ENCODE data around the gene ERG.

The ERG gene

GRCh38 chr21:38474796-38475195, 23.5 kb downstream of the ERG start:
- H3K4me3 ChIP-seq (ENCODE audit: low read depth, low read length): no peak overlapping the region

GRCh38 chr21:38474124-38474523, 24.2 kb downstream of the ERG start:
- Histone ChIP-seq H3K27me3 (ENCODE audit: insufficient read depth, low read length) (no peaks in the 10 kb centered on the region), H3K4me3 (ENCODE audit: low read depth, low read length) (no peak overlapping the region), H2AFZ (ENCODE audit: low read length, unreplicated experiment) (no peak overlapping the region), H3K79me2 (ENCODE audit: control insufficient read depth, insufficient read depth, low read length, unreplicated experiment) (no peaks in the 10 kb centered on the region), H3K27ac (ENCODE audit: low read depth, low read length) (no peak overlapping the region), H3K4me1 (ENCODE audit: control insufficient read depth, insufficient read depth, low read length, unreplicated experiment) (peaks cover 24% of the 10 kb centered on the region), H3K36me3 (ENCODE audit: insufficient read depth, low read length) (no peaks in the 10 kb centered on the region)

More at GRCh38 chr21:38474796-38475195, 23.5 kb downstream of the ERG start:
- H2AFZ ChIP-seq (ENCODE audit: low read length, unreplicated experiment): no peak overlapping the region
- no peaks in the 10 kb centered on the region for H3K36me3 ChIP-seq (ENCODE audit: insufficient read depth, low read length)
- H3K79me2 ChIP-seq (ENCODE audit: control insufficient read depth, insufficient read depth, low read length, unreplicated experiment): no peaks in the 10 kb centered on the region
- H3K27me3 ChIP-seq (ENCODE audit: insufficient read depth, low read length): no peaks in the 10 kb centered on the region
- H3K4me1 ChIP-seq (ENCODE audit: control insufficient read depth, insufficient read depth, low read length, unreplicated experiment): peaks cover 24% of the 10 kb centered on the region
- no peak overlapping the region for H3K27ac ChIP-seq (ENCODE audit: low read depth, low read length)

GRCh38 chr21:38472412-38473108, 25.7 kb downstream of the ERG start:
- Histone ChIP-seq H2AFZ (ENCODE audit: low read length, unreplicated experiment) (no peak overlapping the region), H3K36me3 (ENCODE audit: insufficient read depth, low read length) (no peaks in the 10 kb centered on the region), H3K27me3 (ENCODE audit: insufficient read depth, low read length) (no peaks in the 10 kb centered on the region), H3K79me2 (ENCODE audit: control insufficient read depth, insufficient read depth, low read length, unreplicated experiment) (no peaks in the 10 kb centered on the region), H3K4me1 (ENCODE audit: control insufficient read depth, insufficient read depth, low read length, unreplicated experiment) (peaks cover 19% of the 10 kb centered on the region), H3K4me3 (ENCODE audit: low read depth, low read length) (no peak overlapping the region), H3K27ac (ENCODE audit: low read depth, low read length) (no peak overlapping the region)

GRCh38 chr21:38471766-38472165, 26.5 kb downstream of the ERG start:
- Histone ChIP-seq H3K27me3 (ENCODE audit: insufficient read depth, low read length) (no peaks in the 10 kb centered on the region), H3K4me1 (ENCODE audit: control insufficient read depth, insufficient read depth, low read length, unreplicated experiment) (peaks cover 19% of the 10 kb centered on the region), H3K79me2 (ENCODE audit: control insufficient read depth, insufficient read depth, low read length, unreplicated experiment) (no peaks in the 10 kb centered on the region), H3K4me3 (ENCODE audit: low read depth, low read length) (no peak overlapping the region), H3K27ac (ENCODE audit: low read depth, low read length) (no peak overlapping the region), H2AFZ (ENCODE audit: low read length, unreplicated experiment) (no peak overlapping the region), H3K36me3 (ENCODE audit: insufficient read depth, low read length) (no peaks in the 10 kb centered on the region)

GRCh38 chr21:38470755-38471154, 27.5 kb downstream of the ERG start:
- Histone ChIP-seq H3K4me3 (ENCODE audit: low read depth, low read length) (no peak overlapping the region), H3K36me3 (ENCODE audit: insufficient read depth, low read length) (no peaks in the 10 kb centered on the region), H3K27ac (ENCODE audit: low read depth, low read length) (no peak overlapping the region), H3K27me3 (ENCODE audit: insufficient read depth, low read length) (no peaks in the 10 kb centered on the region), H3K79me2 (ENCODE audit: control insufficient read depth, insufficient read depth, low read length, unreplicated experiment) (no peaks in the 10 kb centered on the region), H2AFZ (ENCODE audit: low read length, unreplicated experiment) (no peak overlapping the region), H3K4me1 (ENCODE audit: control insufficient read depth, insufficient read depth, low read length, unreplicated experiment) (peaks cover 19% of the 10 kb centered on the region)

- no peaks in the 10 kb centered on the region for H3K36me3 ChIP-seq (ENCODE audit: insufficient read depth, low read length)
- no peak overlapping the region for H3K4me3 ChIP-seq (ENCODE audit: low read depth, low read length)
- H3K27me3 ChIP-seq (ENCODE audit: insufficient read depth, low read length): no peaks in the 10 kb centered on the region
- no peaks in the 10 kb centered on the region for H3K79me2 ChIP-seq (ENCODE audit: control insufficient read depth, insufficient read depth, low read length, unreplicated experiment)
- H3K27ac ChIP-seq (ENCODE audit: low read depth, low read length): no peak overlapping the region
- no peak overlapping the region for H2AFZ ChIP-seq (ENCODE audit: low read length, unreplicated experiment)
- peaks cover 19% of the 10 kb centered on the region for H3K4me1 ChIP-seq (ENCODE audit: control insufficient read depth, insufficient read depth, low read length, unreplicated experiment)
Measured at GRCh38 chr21:38469642-38470041, 28.6 kb downstream of the ERG start.

GRCh38 chr21:38468989-38469388, 29.3 kb downstream of the ERG start:
- Histone ChIP-seq H3K4me3 (ENCODE audit: low read depth, low read length) (no peak overlapping the region), H3K27ac (ENCODE audit: low read depth, low read length) (no peak overlapping the region), H3K36me3 (ENCODE audit: insufficient read depth, low read length) (no peaks in the 10 kb centered on the region), H3K27me3 (ENCODE audit: insufficient read depth, low read length) (no peaks in the 10 kb centered on the region), H3K79me2 (ENCODE audit: control insufficient read depth, insufficient read depth, low read length, unreplicated experiment) (no peaks in the 10 kb centered on the region), H2AFZ (ENCODE audit: low read length, unreplicated experiment) (no peak overlapping the region), H3K4me1 (ENCODE audit: control insufficient read depth, insufficient read depth, low read length, unreplicated experiment) (peaks cover 16% of the 10 kb centered on the region)

- Histone ChIP-seq H3K4me3 (ENCODE audit: low read depth, low read length) (no peak overlapping the region), H3K27me3 (ENCODE audit: insufficient read depth, low read length) (no peaks in the 10 kb centered on the region), H3K36me3 (ENCODE audit: insufficient read depth, low read length) (no peaks in the 10 kb centered on the region), H3K27ac (ENCODE audit: low read depth, low read length) (no peak overlapping the region), H3K79me2 (ENCODE audit: control insufficient read depth, insufficient read depth, low read length, unreplicated experiment) (no peaks in the 10 kb centered on the region), H2AFZ (ENCODE audit: low read length, unreplicated experiment) (no peak overlapping the region), H3K4me1 (ENCODE audit: control insufficient read depth, insufficient read depth, low read length, unreplicated experiment) (peaks cover 15% of the 10 kb centered on the region)
Measured at GRCh38 chr21:38467911-38468310, 30.4 kb downstream of the ERG start.

GRCh38 chr21:38467374-38467773, 30.9 kb downstream of the ERG start:
- no peaks in the 10 kb centered on the region for H3K36me3 ChIP-seq (ENCODE audit: insufficient read depth, low read length)
- no peak overlapping the region for H2AFZ ChIP-seq (ENCODE audit: low read length, unreplicated experiment)
- no peaks in the 10 kb centered on the region for H3K79me2 ChIP-seq (ENCODE audit: control insufficient read depth, insufficient read depth, low read length, unreplicated experiment)
- no peaks in the 10 kb centered on the region for H3K27me3 ChIP-seq (ENCODE audit: insufficient read depth, low read length)
- H3K4me3 ChIP-seq (ENCODE audit: low read depth, low read length): no peak overlapping the region
- peaks cover 15% of the 10 kb centered on the region for H3K4me1 ChIP-seq (ENCODE audit: control insufficient read depth, insufficient read depth, low read length, unreplicated experiment)
- H3K27ac ChIP-seq (ENCODE audit: low read depth, low read length): no peak overlapping the region

- no peak overlapping the region for H3K4me3 ChIP-seq (ENCODE audit: low read depth, low read length)
- peaks cover 32% of the 10 kb centered on the region for H3K4me1 ChIP-seq (ENCODE audit: control insufficient read depth, insufficient read depth, low read length, unreplicated experiment)
- no peaks in the 10 kb centered on the region for H3K27me3 ChIP-seq (ENCODE audit: insufficient read depth, low read length)
- H3K36me3 ChIP-seq (ENCODE audit: insufficient read depth, low read length): no peaks in the 10 kb centered on the region
- peak overlapping the region; percentile 97 for H3K27ac ChIP-seq (ENCODE audit: low read depth, low read length)
- H3K79me2 ChIP-seq (ENCODE audit: control insufficient read depth, insufficient read depth, low read length, unreplicated experiment): no peaks in the 10 kb centered on the region
- peak overlapping the region; percentile 83 for H2AFZ ChIP-seq (ENCODE audit: low read length, unreplicated experiment)
Measured at GRCh38 chr21:38460171-38460742, 38.0 kb downstream of the ERG start.

GRCh38 chr21:38459490-38459889, 38.8 kb downstream of the ERG start:
- Histone ChIP-seq H3K27ac (ENCODE audit: low read depth, low read length) (peak overlapping the region; percentile 97), H3K36me3 (ENCODE audit: insufficient read depth, low read length) (no peaks in the 10 kb centered on the region), H3K79me2 (ENCODE audit: control insufficient read depth, insufficient read depth, low read length, unreplicated experiment) (no peaks in the 10 kb centered on the region), H2AFZ (ENCODE audit: low read length, unreplicated experiment) (no peak overlapping the region), H3K4me3 (ENCODE audit: low read depth, low read length) (no peak overlapping the region), H3K27me3 (ENCODE audit: insufficient read depth, low read length) (no peaks in the 10 kb centered on the region), H3K4me1 (ENCODE audit: control insufficient read depth, insufficient read depth, low read length, unreplicated experiment) (peaks cover 32% of the 10 kb centered on the region)

Measured in ACC112 (cell line).